ENCODE data around the gene DSP.

The DSP gene

DNA sequence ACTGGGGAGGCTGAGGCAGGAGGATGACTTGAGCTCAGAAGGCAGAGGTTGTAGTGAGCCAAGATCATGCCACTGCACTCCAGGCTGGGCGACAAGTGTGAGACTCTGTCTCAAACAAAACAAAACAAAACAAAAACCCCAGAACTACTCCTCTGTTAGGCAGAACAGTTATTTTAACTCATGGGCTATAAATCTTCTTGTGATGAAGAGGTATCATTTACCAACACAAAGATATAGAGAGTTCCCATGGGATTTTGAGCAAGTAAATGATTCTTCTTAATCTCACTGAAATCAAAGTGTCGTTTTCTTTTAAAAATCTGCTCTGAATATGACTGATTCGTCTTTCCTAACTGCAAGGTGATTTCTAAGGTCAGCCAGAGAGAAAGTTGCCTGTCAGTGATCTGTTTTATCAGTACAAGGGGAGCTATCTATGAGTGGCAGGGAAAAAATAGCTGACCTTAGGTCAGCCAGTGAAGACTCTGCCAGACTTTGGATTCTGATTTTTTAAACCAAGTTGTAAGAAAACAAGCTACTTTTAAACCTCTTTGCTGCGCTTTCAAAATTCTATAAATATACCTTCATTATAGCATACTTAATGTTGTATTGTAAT lies 3.8 kb upstream of the DSP start:
- DNase-seq: no peak

DNA sequence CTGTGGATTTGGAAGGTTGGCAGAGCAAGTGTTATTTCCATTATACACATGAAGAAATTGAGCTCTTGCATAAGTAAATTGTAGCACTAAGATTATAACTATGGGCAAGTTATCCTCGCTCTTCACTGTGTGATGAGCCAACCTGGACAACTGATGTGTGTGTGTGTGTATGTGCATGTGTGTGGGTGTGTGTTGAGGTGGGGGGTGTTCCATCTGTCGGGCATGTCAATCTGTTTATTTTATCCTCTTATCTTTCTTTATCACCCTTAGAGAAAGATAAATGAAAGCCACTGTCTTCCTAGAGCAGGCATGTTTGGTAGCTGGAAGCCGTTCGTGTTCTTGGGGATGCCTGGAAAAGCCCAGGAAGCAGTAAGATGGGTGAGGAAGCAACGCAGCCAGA lies 3.0 kb upstream of the DSP start:
- no peak for DNase-seq

DNA sequence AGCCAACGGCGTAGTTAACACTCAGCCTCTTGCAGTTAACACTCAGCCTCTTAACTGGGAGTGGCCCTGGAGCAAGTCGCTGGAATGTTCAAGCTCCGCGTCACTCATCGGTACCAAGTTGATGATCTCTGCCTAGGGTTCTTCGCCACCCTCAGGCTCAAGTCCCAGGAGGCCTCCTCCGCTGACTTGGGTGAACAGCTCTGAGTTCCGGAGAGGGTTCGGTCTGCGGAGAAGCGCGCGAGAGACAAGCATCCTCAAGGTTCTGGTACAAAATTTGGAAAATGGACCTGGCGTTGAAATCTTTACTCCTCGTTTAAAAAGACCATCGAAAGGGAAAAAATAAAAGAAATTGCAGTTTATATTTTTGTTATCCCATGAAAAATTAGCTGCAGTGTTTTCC lies 876 bp upstream of the DSP start:
- DNase-seq: no peak

DNA sequence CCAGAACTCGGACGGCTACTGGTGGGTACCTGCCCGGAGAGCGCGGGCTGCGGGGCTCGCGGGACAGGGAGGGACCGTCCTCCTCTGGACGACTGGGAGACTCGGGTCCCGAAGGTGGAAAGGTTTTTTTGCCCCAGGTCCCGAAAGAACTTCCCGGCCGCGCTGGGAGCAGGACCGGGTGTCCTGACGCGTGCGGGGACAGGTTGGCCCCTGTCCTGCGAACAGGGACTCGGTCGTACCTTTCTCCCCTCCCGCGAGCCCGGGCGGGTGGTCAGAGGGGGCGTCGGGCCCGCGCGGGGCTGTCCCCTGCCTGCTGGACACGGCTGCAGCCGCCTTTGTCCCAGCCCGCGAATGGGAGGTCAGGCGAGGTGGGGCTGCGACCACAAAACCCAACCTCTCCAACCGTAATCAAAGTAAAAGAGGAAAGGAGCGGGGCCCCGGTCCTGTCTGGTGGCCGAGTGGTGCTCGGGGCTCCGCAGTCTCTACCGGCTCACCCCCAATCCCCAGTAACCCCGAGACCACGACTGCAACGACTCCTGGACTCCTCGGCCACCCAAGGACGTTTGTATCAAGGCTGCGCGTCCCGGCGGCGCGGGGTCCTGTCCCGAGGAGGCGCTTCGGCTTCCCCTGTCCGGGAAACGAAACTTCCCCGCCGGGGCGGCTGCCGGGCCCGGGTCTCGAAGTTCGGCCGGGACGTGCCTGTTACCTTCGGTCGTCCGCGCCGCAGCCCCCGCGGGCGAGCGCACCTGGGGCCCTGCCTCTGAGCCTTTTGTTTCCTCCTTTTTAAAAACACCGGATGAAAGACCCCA lies 798 bp downstream of the DSP start:
- DNase-seq: no peak

DNA sequence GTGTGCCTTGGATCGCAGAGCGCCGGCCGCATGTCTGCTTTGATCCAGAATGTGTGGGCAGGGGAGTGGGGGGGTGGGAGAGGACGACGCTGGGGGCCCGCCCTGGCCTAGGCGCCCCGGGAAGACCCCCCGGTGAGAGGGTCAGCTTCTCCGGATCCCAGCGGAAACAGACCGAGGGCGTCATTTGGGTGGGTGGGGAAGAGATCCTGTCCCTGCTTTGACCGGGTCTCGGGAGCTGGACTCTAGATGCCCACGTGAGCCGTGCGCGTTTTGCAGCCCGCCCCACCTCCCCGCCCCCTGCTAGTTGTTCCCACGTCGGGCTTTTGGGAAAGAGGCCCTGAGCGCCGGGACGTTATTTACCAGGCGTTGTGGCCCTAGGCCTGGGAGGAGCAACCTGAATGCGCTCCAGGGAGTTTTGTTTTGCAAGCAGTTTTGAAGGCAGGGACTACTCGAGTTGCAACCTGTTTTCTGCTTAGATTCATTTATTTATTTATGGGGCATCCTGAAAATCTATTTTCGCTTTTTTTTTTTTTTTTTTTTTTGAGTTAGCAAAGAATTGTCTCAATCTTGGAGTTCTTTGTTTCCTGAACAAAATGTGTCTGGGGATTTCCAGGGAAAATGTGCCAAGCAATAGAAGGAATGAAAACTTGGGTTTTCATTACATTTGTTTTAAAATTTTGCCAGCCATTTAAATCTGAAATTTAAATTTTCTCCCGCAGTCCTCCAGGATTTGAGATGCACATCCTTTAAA lies 1.6 kb downstream of the DSP start:
- no peak for DNase-seq

DNA sequence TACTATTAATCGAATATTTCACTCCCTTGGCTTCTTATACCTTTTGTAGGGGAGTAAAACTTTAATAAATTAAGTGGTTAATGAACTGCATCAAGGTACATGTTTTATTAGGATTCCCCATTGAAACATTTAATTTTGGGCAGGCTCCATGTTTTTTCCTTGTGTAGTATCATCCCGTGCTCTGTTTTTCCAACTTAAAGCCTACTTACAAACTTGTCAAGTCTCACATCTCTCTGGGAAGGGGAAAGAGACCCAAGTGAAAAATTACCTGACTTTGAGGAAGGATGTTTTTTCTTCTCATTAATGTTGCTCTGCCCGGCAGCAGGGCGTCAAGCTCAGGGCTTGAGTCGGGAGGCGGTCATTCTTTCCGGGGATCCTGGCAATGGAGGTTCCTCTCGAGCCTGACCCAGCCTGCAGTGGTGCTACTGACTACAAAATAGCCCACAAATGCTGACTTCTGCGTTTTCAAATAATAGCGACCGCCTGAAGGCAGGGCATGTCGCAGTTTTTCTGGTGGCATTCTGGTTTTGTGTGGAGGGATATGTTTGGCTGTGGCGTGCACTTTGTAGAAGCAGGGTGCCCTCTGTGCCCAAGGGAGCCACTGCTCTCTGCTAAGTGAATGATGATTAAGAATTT lies 2.4 kb downstream of the DSP start:
- no peak for DNase-seq

DNA sequence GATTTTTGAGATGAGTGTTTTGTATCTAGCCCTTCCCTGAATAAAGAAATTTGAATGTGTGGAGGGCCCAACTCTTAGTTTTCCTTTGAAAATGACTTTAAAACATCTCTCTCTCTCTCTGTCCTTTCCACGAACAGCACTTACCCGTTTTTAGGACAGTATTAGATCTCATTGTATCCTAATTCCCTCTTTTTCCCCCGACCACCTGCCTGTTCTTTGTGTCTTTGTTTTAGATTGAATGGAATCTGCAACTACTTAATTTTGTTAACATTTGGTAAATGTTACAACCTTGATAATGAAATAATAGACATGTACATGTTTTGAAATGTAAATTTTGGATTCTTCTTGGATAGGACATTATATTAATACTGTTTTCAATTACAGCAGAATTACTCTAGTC lies 3.1 kb downstream of the DSP start:
- DNase-seq: no peak

DNA sequence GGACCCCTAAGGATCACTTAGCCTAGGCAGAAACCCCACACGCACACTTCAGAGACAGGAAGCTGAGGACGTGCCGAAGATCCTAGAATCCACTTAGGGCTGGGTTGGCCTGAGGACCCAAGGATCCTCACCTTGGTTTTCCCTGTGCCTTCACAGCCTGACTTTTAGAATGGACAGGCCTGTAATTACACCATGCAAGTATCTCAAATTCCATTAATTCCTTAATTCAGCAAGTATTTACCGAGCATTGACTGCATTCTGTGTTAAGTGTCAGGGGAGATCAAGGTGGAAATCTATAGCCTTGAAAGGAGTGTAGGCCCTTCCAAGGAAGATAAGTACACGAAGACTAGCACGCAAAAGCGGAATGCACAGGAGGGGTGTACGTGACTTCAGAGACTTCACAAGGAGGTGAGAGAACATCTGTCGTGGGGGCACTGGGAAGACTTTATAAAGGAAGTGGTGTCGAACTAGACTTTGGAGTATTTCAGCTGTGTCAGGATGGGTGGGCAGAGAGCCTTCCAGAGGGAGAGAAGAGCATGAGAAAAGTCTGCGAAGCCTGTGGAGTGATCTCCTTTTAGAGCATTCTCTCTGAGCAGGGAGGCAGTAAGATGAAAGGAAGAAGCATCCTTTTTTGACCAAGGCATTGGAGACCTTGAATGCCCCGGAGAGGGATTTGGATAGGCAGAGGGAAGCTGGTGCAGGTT lies 4.0 kb downstream of the DSP start:
- DNase-seq: no peak

DNA sequence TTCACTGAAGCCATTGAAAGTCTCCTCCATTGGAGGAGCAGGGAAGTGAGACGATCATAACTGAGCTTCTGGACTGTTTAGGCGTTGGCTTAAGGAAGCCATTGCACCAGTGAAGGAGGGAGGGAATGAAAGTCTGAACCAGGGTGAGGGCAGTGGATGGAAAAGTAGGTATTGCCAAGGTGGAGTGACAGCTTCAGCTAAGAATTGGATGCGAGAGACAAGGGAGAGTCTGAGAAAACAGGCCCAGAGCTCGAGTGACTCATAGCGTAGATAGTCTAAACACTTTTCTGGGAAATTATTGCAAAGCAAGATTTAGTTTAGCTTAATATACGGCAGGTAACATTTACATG lies 4.5 kb downstream of the DSP start:
- no peak for DNase-seq

DNA sequence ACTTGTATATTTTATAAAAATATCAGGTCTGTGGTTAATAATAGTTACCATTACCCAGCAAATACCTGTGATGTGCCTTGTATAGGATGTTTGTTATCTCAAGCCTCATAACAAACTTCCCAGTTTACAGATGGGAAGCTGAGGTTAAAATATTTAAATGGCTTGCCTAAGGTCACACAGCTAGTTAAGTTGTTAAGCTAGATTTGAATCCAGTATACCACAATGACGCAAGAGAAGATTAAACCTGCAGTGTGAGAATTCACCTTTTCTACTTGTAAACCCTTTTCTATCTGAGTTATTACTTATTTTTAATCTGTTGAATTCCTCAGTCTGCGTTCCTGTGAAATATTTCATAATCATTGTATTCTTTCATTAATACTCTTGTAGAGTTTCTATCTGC lies 4.9 kb downstream of the DSP start:
- DNase-seq: no peak

DNA sequence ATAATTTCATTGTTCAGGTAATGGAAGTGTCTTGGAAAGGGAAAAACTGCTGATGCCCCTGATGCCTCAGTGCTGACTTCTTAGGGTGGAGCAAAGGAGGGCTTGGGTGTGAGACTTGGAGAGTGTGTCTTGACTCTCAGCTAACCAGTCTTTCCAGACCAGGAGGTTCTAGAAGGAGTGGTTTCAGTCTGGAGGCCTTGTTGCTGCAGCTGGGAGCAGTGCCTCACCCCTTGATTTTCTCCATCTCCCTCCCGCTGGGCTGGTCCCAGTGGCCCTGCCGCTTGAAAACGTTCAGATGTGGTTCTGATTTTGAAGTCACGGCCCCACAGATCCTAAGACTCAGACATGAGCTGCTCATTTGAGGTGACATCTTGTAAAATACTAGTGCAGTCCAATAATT lies 5.4 kb downstream of the DSP start:
- DNase-seq: no peak

DNA sequence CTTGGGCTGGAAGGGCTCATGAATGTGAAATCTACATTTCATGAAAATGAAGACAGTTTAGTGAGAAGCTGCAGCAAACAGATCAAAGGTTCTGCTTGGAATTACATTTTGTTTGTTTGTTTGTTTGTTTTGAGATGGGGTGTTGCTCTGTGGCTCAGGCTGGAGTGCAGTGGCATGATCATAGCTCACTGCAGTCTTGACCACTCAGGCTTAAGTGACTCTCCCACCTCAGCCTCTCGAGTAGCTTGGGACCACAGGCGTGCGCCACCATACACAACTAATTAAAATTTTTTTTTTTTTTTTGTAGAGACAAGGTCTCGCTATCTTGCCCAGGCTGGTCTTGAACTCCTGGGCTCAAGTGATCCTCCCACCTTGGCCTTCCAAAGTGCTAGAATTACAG lies 5.8 kb downstream of the DSP start:
- no peak for DNase-seq

DNA sequence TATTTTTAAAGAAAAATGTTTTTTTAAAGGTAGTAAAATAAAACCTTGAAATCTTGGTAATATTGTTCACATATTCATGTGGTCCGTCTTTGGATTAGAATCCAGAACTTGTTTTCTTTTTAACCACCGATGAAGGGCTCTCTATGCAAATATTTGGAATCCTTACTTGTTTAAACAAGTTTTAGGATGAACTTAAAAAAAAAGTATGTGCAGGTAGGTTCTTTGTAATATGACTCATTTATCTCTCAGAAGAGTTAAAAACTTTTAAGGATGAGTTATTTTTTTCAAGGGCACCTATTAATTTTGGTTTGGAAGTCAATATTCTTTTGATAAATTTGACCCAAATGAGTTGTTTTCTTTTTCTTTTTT lies 8.9 kb downstream of the DSP start:
- no peak for DNase-seq

DNA sequence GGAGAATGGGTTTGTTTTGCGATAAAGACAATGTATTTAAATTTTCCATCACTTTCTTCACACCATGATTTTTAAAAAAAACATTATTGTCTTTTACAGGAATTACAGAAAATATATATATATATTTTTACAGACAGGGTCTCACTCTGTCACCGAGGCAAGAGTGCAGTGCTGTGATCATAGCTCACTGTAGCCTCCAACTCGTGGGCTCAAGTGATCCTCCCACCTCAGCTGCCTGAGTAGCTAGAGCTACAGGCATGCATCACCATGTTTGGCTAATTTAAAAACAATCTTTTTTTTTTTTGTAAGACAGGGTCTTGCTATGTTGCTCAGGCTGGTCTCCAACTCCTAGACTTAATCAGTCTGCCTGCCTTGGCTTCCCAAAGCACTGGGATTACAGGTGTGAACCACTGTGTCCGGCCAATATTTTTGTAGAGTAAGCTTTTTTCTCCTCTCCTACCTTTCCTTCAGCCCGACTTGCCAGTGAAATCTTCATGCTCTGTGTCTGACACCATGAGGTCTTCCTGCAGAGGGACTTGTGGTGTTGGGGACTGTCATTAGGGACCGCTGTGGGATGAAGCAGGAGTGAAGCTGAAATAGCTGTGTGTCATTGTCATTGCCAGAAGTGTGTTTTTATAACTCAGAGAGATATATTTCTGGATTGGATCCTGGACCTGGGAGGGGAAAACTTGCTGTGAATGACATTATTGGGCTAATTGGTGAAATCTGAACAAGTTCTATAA lies 13.2 kb downstream of the DSP start:
- no peak for DNase-seq

DNA sequence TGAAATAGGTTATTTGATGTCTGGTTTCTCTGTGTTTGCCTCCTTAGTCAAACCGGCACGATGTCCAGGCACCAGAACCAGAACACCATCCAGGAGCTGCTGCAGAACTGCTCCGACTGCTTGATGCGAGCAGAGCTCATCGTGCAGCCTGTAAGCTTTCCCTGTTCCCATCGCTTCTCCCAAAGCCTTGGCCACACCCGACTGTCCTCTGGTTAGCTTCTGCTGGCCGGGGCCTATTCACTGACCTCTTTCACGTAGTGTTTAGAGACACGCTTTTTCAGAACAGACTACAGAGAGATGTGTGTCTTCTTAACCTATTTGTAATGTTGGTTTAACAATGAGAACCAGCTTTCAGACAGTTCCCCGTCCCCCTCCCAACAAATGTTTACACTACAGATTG lies 14.2 kb downstream of the DSP start:
- no peak for DNase-seq

DNA sequence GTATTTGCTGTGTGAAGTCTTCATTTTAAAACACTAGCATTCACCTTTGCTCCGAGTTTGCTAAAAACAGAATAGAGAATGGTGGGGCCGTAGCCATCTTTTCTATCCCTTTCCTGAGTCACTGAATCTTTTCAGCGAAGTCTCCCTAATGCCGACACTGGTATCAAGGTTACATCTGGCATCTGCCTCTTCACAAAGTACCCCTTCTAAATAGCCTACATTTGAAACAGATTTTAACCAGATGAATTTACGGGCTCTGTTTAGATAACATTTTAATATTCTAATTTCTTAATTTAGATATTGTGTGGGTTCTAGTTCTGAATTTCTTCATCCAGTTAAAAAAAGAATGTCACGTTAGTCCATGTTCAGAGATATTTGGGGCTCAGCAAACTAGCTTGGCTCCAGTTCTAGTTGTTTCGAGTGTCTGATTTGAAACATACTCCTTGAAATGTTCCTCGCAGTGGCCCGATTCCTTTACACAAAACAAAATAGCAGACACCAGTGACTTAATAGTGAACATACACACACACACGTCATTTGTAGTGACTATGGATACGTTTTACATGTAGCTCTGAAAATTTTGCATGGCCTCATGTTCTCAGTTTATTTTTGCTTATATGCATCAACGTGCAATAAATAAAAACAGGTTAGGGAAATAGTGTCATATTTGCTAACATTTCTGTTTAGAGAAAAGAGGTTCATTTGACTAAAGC lies 15.1 kb downstream of the DSP start:
- DNase-seq: no peak

DNA sequence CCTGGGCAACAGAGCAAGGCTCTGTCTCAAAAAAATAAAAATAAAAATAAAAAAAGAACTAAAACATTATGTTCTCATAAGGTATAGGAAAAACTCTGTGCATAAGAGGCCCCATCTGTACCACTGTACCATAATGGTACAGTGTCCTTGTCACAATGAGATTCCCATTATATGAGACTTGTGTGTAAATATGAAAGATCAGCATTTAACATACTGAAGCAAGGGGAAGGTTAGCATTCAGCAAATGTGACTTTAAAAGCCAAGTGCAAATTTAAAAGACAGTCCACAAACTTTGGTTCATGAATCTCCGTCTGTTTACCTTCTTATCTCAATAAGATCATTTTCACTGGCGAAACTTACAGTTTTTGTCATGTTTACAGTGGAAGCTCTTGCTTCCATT lies 16.2 kb downstream of the DSP start:
- no peak for DNase-seq

DNA sequence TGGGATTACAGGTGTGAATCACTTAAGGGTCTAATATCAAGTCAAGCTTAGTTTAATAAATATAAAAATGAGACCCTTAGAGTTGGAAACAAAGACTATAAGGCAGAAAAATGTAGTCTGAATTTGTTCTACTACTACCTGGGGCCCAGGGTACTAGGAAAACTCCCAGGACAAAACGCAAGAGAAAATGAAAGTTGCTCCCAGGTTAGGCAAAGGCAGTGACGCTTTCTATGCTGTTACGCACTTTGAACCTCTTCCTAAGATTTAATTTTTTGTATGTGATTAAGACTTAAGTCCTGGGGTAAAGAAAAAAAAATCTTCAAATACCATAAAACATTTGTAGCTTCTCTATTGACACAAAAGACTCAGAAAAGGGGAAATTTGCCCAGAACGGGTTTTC lies 17.3 kb downstream of the DSP start:
- DNase-seq: no peak

DNA sequence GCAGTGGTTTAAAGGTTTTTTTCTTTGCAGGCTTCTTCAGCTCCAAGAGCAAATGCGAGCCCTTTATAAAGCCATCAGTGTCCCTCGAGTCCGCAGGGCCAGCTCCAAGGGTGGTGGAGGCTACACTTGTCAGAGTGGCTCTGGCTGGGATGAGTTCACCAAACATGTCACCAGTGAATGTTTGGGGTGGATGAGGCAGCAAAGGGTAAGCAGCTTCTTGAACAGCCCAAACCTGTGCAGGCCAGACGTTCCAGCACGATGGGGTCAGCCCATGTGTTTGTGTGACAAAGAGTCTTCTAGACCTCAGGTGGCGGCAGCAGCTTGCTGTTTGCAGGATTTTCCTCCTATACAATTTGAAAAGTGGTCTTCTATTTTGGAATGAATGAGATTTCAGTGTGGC lies 17.7 kb downstream of the DSP start:
- no peak for DNase-seq

DNA sequence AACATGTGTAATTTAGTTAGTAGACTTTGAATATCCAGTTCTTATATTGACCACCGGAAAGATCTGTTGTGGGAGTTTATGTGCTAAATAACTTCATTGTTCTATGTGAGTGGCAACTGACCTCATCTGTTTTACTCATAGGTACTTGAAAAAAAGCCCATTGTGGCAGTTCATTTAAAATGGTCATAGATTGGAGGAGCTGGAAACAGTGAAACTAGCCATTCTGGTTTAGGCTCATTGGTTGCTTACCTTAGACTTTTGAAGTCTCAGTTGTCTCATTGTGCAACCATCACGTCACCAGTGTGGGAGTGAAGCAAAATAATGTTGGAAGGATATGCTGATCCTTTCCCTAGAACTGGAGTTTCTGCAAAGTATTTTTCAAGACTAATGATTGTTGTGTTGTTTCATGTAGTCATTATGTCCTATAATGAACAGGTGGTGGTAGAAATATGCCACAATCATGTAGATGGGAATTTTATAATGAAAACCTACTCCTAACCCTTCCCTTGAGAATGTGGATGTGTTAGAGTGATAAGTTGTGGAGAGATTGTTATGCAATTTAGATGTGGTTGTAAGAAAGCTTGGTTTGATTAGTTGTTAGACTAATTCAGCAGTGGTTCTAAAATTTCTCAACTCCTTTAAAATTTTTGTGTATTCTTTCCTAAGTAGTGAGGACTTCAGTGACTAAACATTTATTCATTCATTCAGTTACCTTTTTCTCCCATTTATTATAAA lies 18.3 kb downstream of the DSP start:
- no peak for DNase-seq

Measured in NCI-H1694 treated with DMSO at 0.1 percent for 48 hours (cell line).